Measurements from ENCODE around the gene GRPEL1.

GRPEL1 gene

DNA sequence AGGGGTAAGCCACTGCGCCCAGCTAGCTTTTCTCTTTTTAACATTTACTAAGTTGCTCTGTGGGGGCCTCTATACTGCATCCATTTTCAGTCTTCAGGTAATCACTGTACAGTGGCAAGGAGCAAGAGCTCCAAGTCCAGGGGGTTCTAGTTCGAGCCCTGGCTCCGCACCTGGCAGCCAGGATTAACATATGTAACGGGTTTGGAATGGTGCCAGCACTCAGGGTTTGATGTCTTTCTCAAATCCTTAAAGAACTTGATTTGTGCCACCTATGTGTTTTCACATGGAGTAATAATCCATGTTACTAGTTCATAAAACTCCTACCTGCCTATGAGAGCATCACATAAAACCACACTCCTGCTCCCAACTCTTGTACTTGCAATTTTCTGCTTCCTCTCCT, 4.5 kb downstream of the GRPEL1 start:
- no peak overlapping the region for H2AK5ac ChIP-seq (ENCODE audit: low read length)
- no peak overlapping the region for H3K4me2 ChIP-seq (ENCODE audit: low read length)
- no peak overlapping the region for H2BK120ac ChIP-seq (ENCODE audit: insufficient read depth, low read length, poor library complexity)
- H3K18ac ChIP-seq (ENCODE audit: low read length) = no peak overlapping the region
- no CpG with 5 or more reads among the region's 4 CpGs for WGBS (ENCODE audit: extremely low coverage, insufficient coverage, insufficient read length)
- no peak overlapping the region for H3K9ac ChIP-seq (ENCODE audit: low read length)
- no peak overlapping the region for H2AFZ ChIP-seq (ENCODE audit: insufficient read depth, low read length, poor library complexity)
- no peak overlapping the region for H3K4me3 ChIP-seq (ENCODE audit: low read depth, low read length)
- H4K8ac ChIP-seq (ENCODE audit: low read depth, low read length) = no peak overlapping the region
- no peak overlapping the region for H3K4ac ChIP-seq (ENCODE audit: low read depth, low read length)
- no peak overlapping the region for H4K91ac ChIP-seq (ENCODE audit: low read depth, low read length)
- H3K4me1 ChIP-seq (ENCODE audit: control insufficient read depth in 1 of 2, insufficient read depth in 2 of 2, low read length in 2 of 2) = peaks cover 3% of the 10 kb centered on the region in 2 experiments
- peaks cover 32 to 38% of the 10 kb centered on the region in 2 experiments for H3K36me3 ChIP-seq (ENCODE audit: control insufficient read depth in 1 of 2, insufficient read depth in 2 of 2, low read length in 2 of 2)
- H3K27me3 ChIP-seq (ENCODE audit: insufficient read depth, low read length) = no peaks in the 10 kb centered on the region
- no peak overlapping the region for H2BK5ac ChIP-seq (ENCODE audit: low read depth, low read length, poor library complexity)
- no peak overlapping the region for H2BK12ac ChIP-seq (ENCODE audit: low read length)
- no peak overlapping the region for H3K27ac ChIP-seq (ENCODE audit: low read depth, low read length)
- no peak overlapping the region for H3K23ac ChIP-seq (ENCODE audit: low read length)
- peaks cover 2% of the 10 kb centered on the region for H3K9me3 ChIP-seq (ENCODE audit: insufficient read depth, low read depth, low read length)
- no peak overlapping the region for H3K14ac ChIP-seq (ENCODE audit: low read length)
- peaks cover 7% of the 10 kb centered on the region for H3K79me1 ChIP-seq (ENCODE audit: low read length)
- no peak for DNase-seq
- peaks cover 12% of the 10 kb centered on the region for H3K79me2 ChIP-seq (ENCODE audit: control insufficient read depth, insufficient read depth, low read length, poor library complexity)
- no peak overlapping the region for H4K12ac ChIP-seq (ENCODE audit: low read depth, low read length)

DNA sequence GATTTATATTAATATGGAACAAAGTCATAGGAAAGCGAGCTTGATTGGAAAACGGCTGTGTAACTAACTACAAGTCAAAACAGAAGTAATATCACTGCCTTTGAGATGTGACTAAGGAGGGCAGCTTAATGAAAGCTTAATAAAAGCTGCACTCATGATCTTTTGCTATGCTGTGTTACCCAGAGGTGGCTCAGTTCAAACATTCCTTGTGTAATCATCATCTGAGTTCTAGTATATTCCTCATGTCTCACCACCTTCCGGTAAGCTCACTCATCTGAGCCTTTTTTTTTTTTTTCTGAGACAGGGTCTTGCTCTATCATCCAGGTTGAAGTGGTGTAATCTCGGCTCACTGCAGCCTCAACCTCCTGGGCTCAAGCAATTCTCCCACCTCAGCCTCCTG, 5.0 kb downstream of the GRPEL1 start:
- Histone ChIP-seq H3K23ac (ENCODE audit: low read length) (no peak overlapping the region), H3K79me1 (ENCODE audit: low read length) (peaks cover 5% of the 10 kb centered on the region), H3K18ac (ENCODE audit: low read length) (no peak overlapping the region), H2BK12ac (ENCODE audit: low read length) (no peak overlapping the region), H4K91ac (ENCODE audit: low read depth, low read length) (no peak overlapping the region), H3K36me3 (ENCODE audit: control insufficient read depth in 1 of 2, insufficient read depth in 2 of 2, low read length in 2 of 2) (peaks cover 32 to 38% of the 10 kb centered on the region in 2 experiments), H4K8ac (ENCODE audit: low read depth, low read length) (no peak overlapping the region), H3K4me1 (ENCODE audit: control insufficient read depth in 1 of 2, insufficient read depth in 2 of 2, low read length in 2 of 2) (peaks cover 3% of the 10 kb centered on the region in 2 experiments), H4K12ac (ENCODE audit: low read depth, low read length) (no peak overlapping the region), H2BK120ac (ENCODE audit: insufficient read depth, low read length, poor library complexity) (no peak overlapping the region), H3K27ac (ENCODE audit: low read depth, low read length) (no peak overlapping the region), H3K9me3 (ENCODE audit: insufficient read depth, low read depth, low read length) (peaks cover 2% of the 10 kb centered on the region), H2AK5ac (ENCODE audit: low read length) (no peak overlapping the region), H3K4me3 (ENCODE audit: low read depth, low read length) (no peak overlapping the region), H3K27me3 (ENCODE audit: insufficient read depth, low read length) (no peaks in the 10 kb centered on the region), H2BK5ac (ENCODE audit: low read depth, low read length, poor library complexity) (no peak overlapping the region), H3K79me2 (ENCODE audit: control insufficient read depth, insufficient read depth, low read length, poor library complexity) (peaks cover 10% of the 10 kb centered on the region), H3K4me2 (ENCODE audit: low read length) (no peak overlapping the region), H3K9ac (ENCODE audit: low read length) (no peak overlapping the region), H3K4ac (ENCODE audit: low read depth, low read length) (no peak overlapping the region), H2AFZ (ENCODE audit: insufficient read depth, low read length, poor library complexity) (no peak overlapping the region), H3K14ac (ENCODE audit: low read length) (no peak overlapping the region)
- WGBS (ENCODE audit: extremely low coverage, insufficient coverage, insufficient read length) = no CpG with 5 or more reads among the region's 4 CpGs
- no peak for DNase-seq

DNA sequence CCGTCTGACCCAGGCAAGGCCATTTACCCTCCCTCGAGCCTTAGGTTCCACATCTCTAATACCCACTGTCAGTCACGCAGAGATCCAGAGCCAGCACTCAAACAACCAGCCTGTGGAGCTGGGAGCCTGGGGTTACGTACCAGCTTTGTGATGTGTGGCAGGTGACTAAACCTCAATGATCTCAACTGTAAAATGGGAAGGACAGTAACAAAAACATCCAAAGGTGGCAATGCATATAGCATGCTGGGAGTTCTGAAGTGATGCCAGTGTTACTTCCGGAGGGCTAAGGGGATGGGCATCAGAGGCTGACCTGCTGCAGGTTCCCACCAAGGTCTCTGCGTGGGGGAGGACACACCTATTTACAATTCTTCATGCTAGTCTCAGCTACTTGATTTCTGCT, 6.0 kb downstream of the GRPEL1 start:
- H2BK120ac ChIP-seq (ENCODE audit: insufficient read depth, low read length, poor library complexity) = no peak overlapping the region
- H2BK5ac ChIP-seq (ENCODE audit: low read depth, low read length, poor library complexity) = no peak overlapping the region

DNA sequence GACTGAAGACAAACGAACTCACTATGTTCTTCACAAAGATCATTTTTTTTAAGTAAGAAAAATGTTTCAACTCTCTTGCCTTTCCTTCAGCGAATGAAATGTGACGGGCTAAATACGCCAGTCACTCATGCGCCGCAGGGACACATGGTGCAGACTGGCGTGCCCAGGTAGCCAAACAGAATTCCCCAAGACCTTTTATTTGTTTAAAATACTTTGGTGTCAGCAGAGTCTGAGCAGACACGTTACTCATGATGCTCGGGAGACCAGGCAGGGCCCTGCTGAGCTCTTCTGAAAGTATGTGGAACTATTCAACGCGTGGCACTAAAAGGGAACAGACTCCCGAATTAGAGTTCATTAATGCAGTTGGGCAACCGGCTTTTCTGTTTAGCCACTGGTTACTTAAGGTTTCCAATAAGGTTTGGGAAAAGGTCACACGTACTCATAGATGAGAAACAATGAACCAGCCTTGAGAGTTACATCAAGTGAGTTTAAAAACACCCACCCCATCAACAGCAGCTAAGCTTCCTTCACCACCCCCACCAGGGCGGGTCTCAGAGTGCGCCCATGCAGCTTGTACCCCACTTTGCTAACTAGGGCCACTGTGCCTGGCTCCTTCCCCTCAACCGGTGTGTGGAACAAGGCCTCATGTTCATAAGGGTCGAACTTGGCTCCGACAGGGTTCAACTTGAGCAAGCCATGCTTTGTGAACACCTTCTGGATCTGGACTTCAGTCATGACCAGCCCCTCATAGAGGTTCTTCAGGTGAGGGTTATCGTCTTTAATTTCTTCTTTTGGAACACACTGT, 7.3 kb downstream of the GRPEL1 start:
- no peaks in the 10 kb centered on the region for H3K4me1 ChIP-seq (ENCODE audit: control insufficient read depth in 1 of 2, insufficient read depth in 2 of 2, low read length in 2 of 2)
- H3K4me3 ChIP-seq (ENCODE audit: low read depth, low read length) = no peak overlapping the region
- H3K27me3 ChIP-seq (ENCODE audit: insufficient read depth, low read length) = no peaks in the 10 kb centered on the region
- H3K36me3 ChIP-seq (ENCODE audit: control insufficient read depth in 1 of 2, insufficient read depth in 2 of 2, low read length in 2 of 2) = peaks cover 39 to 48% of the 10 kb centered on the region in 2 experiments
- no peak overlapping the region for H3K18ac ChIP-seq (ENCODE audit: low read length)
- H3K79me2 ChIP-seq (ENCODE audit: control insufficient read depth, insufficient read depth, low read length, poor library complexity) = no peaks in the 10 kb centered on the region
- H3K9me3 ChIP-seq (ENCODE audit: insufficient read depth, low read depth, low read length) = peaks cover 2% of the 10 kb centered on the region
- H3K23ac ChIP-seq (ENCODE audit: low read length) = no peak overlapping the region
- no peak overlapping the region for H3K4me2 ChIP-seq (ENCODE audit: low read length)
- H2AFZ ChIP-seq (ENCODE audit: insufficient read depth, low read length, poor library complexity) = no peak overlapping the region
- H2AK5ac ChIP-seq (ENCODE audit: low read length) = no peak overlapping the region
- no peak overlapping the region for H3K9ac ChIP-seq (ENCODE audit: low read length)
- no peak overlapping the region for H3K27ac ChIP-seq (ENCODE audit: low read depth, low read length)
- H2BK5ac ChIP-seq (ENCODE audit: low read depth, low read length, poor library complexity) = no peak overlapping the region
- H2BK12ac ChIP-seq (ENCODE audit: low read length) = no peak overlapping the region
- no peak for DNase-seq
- H3K4ac ChIP-seq (ENCODE audit: low read depth, low read length) = no peak overlapping the region
- H3K79me1 ChIP-seq (ENCODE audit: low read length) = no peaks in the 10 kb centered on the region
- H2BK120ac ChIP-seq (ENCODE audit: insufficient read depth, low read length, poor library complexity) = no peak overlapping the region
- H4K8ac ChIP-seq (ENCODE audit: low read depth, low read length) = no peak overlapping the region
- H4K91ac ChIP-seq (ENCODE audit: low read depth, low read length) = no peak overlapping the region
- peak overlapping the region; percentile 2 for H4K12ac ChIP-seq (ENCODE audit: low read depth, low read length)
- H3K14ac ChIP-seq (ENCODE audit: low read length) = no peak overlapping the region
- no CpG with 5 or more reads among the region's 20 CpGs for WGBS (ENCODE audit: extremely low coverage, insufficient coverage, insufficient read length)

More for the DNA sequence above, 6.0 kb downstream of the GRPEL1 start:
- no peak overlapping the region for H3K23ac ChIP-seq (ENCODE audit: low read length)
- peaks cover 32 to 38% of the 10 kb centered on the region in 2 experiments for H3K36me3 ChIP-seq (ENCODE audit: control insufficient read depth in 1 of 2, insufficient read depth in 2 of 2, low read length in 2 of 2)
- H3K27ac ChIP-seq (ENCODE audit: low read depth, low read length) = no peak overlapping the region
- no peak overlapping the region for H2AK5ac ChIP-seq (ENCODE audit: low read length)
- H3K9ac ChIP-seq (ENCODE audit: low read length) = peak overlapping the region; percentile 64
- no peak overlapping the region for H3K18ac ChIP-seq (ENCODE audit: low read length)
- no CpG with 5 or more reads among the region's 6 CpGs for WGBS (ENCODE audit: extremely low coverage, insufficient coverage, insufficient read length)
- H4K8ac ChIP-seq (ENCODE audit: low read depth, low read length) = no peak overlapping the region
- H3K4me1 ChIP-seq (ENCODE audit: control insufficient read depth in 1 of 2, insufficient read depth in 2 of 2, low read length in 2 of 2) = peaks cover 3% of the 10 kb centered on the region in 2 experiments
- H2BK12ac ChIP-seq (ENCODE audit: low read length) = no peak overlapping the region
- no peaks in the 10 kb centered on the region for H3K27me3 ChIP-seq (ENCODE audit: insufficient read depth, low read length)
- H3K4me2 ChIP-seq (ENCODE audit: low read length) = no peak overlapping the region
- no peak overlapping the region for H3K4me3 ChIP-seq (ENCODE audit: low read depth, low read length)
- no peak overlapping the region for H4K12ac ChIP-seq (ENCODE audit: low read depth, low read length)
- H3K79me1 ChIP-seq (ENCODE audit: low read length) = no peaks in the 10 kb centered on the region
- no peak overlapping the region for H4K91ac ChIP-seq (ENCODE audit: low read depth, low read length)
- H3K4ac ChIP-seq (ENCODE audit: low read depth, low read length) = no peak overlapping the region
- DNase-seq = no peak
- H2AFZ ChIP-seq (ENCODE audit: insufficient read depth, low read length, poor library complexity) = no peak overlapping the region
- peaks cover 3% of the 10 kb centered on the region for H3K79me2 ChIP-seq (ENCODE audit: control insufficient read depth, insufficient read depth, low read length, poor library complexity)
- peaks cover 2% of the 10 kb centered on the region for H3K9me3 ChIP-seq (ENCODE audit: insufficient read depth, low read depth, low read length)
- H3K14ac ChIP-seq (ENCODE audit: low read length) = no peak overlapping the region
